Hepatocyte (in vitro differentiated cells): ENCODE measurements around the gene QPRT. TPM values are rescaled to one million over a fixed set of nuclear protein-coding genes. Genes with fewer than 3 reads are reported as not detected.

ENCODE experiments used
- DNase-seq: peaks from one replicate; pipeline ENCODE4 v3.0.0-alpha.2; 2016; ENCODE audit warnings: low spot score
- H2AFZ ChIP-seq: fragments of 200-600 bp; sonication (generic); 2 replicates; pipeline ENCODE4 v1.6.0; 2016; ENCODE audit warnings: antibody characterized with exemption, mild to moderate bottlenecking
- H3K27ac ChIP-seq: fragments of 200-600 bp; sonication (generic); 2 replicates; pipeline ENCODE4 v1.5.1; 2016; ENCODE audit warnings: mild to moderate bottlenecking
- H3K27me3 ChIP-seq: fragments of 200-600 bp; sonication (generic); 2 replicates; pipeline ENCODE4 v1.6.1; 2016
- H3K36me3 ChIP-seq: fragments of 200-600 bp; sonication (generic); replicated peaks from 2 replicates; pipeline ENCODE4 v1.5.1; 2016; ENCODE audit warnings: low read depth; ENCODE audit not compliant: insufficient read depth
- H3K4me1 ChIP-seq: fragments of 200-600 bp; sonication (generic); 2 replicates; pipeline ENCODE4 v1.5.1; 2016; ENCODE audit warnings: mild to moderate bottlenecking, moderate library complexity; ENCODE audit not compliant: insufficient read depth
- H3K4me2 ChIP-seq: fragments of 200-600 bp; sonication (generic); 2 replicates; pipeline ENCODE4 v1.6.0; 2016
- H3K4me3 ChIP-seq: fragments of 200-600 bp; sonication (generic); 2 replicates; pipeline ENCODE4 v1.5.1; 2016; ENCODE audit warnings: mild to moderate bottlenecking
- H3K79me2 ChIP-seq: fragments of 200-600 bp; sonication (generic); 2 replicates; pipeline ENCODE4 v1.6.0; 2017; ENCODE audit warnings: mild to moderate bottlenecking
- H3K9me2 ChIP-seq: fragments of 200-600 bp; sonication (generic); replicated peaks from 2 replicates; pipeline ENCODE4 v1.6.0; 2017; ENCODE audit warnings: mild to moderate bottlenecking; ENCODE audit not compliant: insufficient read depth
- H3K9me3 ChIP-seq: fragments of 200-600 bp; sonication (generic); 2 replicates; pipeline ENCODE4 v1.5.1; 2016; ENCODE audit warnings: low read depth, mild to moderate bottlenecking
- H4K20me1 ChIP-seq: fragments of 200-600 bp; sonication (generic); 2 replicates; pipeline ENCODE4 v1.6.0; 2016; ENCODE audit warnings: mild to moderate bottlenecking; ENCODE audit not compliant: insufficient read depth, poor library complexity, severe bottlenecking
- EZH2 ChIP-seq: fragments of 200-600 bp; sonication (generic); IDR thresholded peaks from 2 replicates; pipeline ENCODE4 v1.6.1; 2016; ENCODE audit warnings: antibody characterized with exemption, mild to moderate bottlenecking, borderline replicate concordance
- EZH2phosphoT487 ChIP-seq: fragments of 200-600 bp; sonication (generic); IDR thresholded peaks from one replicate; pipeline ENCODE4 v1.6.1; 2018; ENCODE audit warnings: antibody characterized with exemption, mild to moderate bottlenecking, low read depth, moderate library complexity; ENCODE audit not compliant: unreplicated experiment, severe bottlenecking
- WGBS: methylation state at CpG from one replicate; pipeline ENCODE4 v1.1.6; 2016; ENCODE audit warnings: low lambda C conversion rate; ENCODE audit errors: missing lambda C conversion rate; 5-methylcytosine and 5-hydroxymethylcytosine counted together
- polyA plus RNA-seq: library from polyadenylated mRNA; unstranded; fragments of >200 nt; fragmentation: Nextera tagmentation; extraction: Ambion mirVana; gene quantifications from 2 replicates; pipeline ENCODE4 v1.2.1, GENCODE V29; 2016
- total RNA-seq: library from RNA; depleted of rRNA; stranded (reverse); fragments of >200 nt; gene quantifications from 2 replicates; pipeline ENCODE4 v1.2.3, GENCODE V29; 2014
- TF ChIP-seq, protein P1 (sequence below): fragments of 200-600 bp; sonication (generic); IDR thresholded peaks from 2 replicates; pipeline ENCODE4 v1.5.1; 2016; ENCODE audit warnings: antibody characterized with exemption, mild to moderate bottlenecking; ENCODE audit not compliant: poor library complexity

QPRT gene
- total and polyA plus RNA-seq, 2 experiments from 2014 or later: 217 to 340 TPM

DNA sequence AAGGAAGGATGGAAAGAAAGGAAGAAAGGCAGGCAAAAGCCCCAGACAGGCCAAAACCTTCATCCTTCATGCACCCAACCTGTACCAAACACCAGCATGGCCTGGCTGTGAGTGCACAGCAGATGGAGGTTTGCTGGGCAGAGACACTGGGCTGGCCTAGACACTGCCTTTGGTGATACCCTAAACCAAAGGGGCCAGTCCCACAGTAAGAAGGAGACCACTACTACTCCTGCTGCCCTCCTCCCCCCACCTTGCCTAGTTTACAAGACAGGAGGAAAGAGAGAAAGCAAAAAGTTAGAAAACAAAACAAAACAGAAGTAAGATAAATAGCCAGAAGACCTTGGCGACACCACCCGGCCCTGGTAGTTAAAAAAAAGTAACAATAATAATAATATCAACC lies 19.1 kb downstream of the QPRT start:
- H3K27me3 ChIP-seq: no peaks in the 10 kb centered on the region
- no peaks in the 10 kb centered on the region for H3K9me2 ChIP-seq
- no peak overlapping the region for H3K27ac ChIP-seq
- DNase-seq: no peak
- no peaks in the 10 kb centered on the region for H3K9me3 ChIP-seq
- 98% methylated on average over 2 of the region's 2 CpGs for WGBS
- peaks cover 14% of the 10 kb centered on the region for H4K20me1 ChIP-seq
- H3K4me3 ChIP-seq: no peak overlapping the region
- TF ChIP-seq EZH2phosphoT487 (no peak), EZH2 (no peak)
- TF ChIP-seq, protein P1, sequence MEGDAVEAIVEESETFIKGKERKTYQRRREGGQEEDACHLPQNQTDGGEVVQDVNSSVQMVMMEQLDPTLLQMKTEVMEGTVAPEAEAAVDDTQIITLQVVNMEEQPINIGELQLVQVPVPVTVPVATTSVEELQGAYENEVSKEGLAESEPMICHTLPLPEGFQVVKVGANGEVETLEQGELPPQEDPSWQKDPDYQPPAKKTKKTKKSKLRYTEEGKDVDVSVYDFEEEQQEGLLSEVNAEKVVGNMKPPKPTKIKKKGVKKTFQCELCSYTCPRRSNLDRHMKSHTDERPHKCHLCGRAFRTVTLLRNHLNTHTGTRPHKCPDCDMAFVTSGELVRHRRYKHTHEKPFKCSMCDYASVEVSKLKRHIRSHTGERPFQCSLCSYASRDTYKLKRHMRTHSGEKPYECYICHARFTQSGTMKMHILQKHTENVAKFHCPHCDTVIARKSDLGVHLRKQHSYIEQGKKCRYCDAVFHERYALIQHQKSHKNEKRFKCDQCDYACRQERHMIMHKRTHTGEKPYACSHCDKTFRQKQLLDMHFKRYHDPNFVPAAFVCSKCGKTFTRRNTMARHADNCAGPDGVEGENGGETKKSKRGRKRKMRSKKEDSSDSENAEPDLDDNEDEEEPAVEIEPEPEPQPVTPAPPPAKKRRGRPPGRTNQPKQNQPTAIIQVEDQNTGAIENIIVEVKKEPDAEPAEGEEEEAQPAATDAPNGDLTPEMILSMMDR: no peak
- no peak overlapping the region for H3K4me2 ChIP-seq
- no peak overlapping the region for H2AFZ ChIP-seq
- no peaks in the 10 kb centered on the region for H3K36me3 ChIP-seq
- no peaks in the 10 kb centered on the region for H3K4me1 ChIP-seq
- peaks cover 12% of the 10 kb centered on the region for H3K79me2 ChIP-seq

- no peak overlapping the region for H3K4me2 ChIP-seq
- TF ChIP-seq EZH2: no peak
- TF ChIP-seq EZH2phosphoT487: no peak
- TF ChIP-seq, protein P1: no peak
- WGBS: 93% methylated on average over 17 of the region's 17 CpGs
- H3K27me3 ChIP-seq: no peaks in the 10 kb centered on the region
- no peak overlapping the region for H3K27ac ChIP-seq
- no peaks in the 10 kb centered on the region for H3K9me3 ChIP-seq
- H3K36me3 ChIP-seq: no peaks in the 10 kb centered on the region
- no peaks in the 10 kb centered on the region for H3K4me1 ChIP-seq
- no peaks in the 10 kb centered on the region for H3K9me2 ChIP-seq
- H3K4me3 ChIP-seq: no peak overlapping the region
- H3K79me2 ChIP-seq: peaks cover 6% of the 10 kb centered on the region
- H4K20me1 ChIP-seq: peaks cover 11% of the 10 kb centered on the region
- no peak overlapping the region for H2AFZ ChIP-seq
- DNase-seq: no peak
Observed at GRCh38 chr16:29698484-29699323, 19.7 kb downstream of the QPRT start.

DNA sequence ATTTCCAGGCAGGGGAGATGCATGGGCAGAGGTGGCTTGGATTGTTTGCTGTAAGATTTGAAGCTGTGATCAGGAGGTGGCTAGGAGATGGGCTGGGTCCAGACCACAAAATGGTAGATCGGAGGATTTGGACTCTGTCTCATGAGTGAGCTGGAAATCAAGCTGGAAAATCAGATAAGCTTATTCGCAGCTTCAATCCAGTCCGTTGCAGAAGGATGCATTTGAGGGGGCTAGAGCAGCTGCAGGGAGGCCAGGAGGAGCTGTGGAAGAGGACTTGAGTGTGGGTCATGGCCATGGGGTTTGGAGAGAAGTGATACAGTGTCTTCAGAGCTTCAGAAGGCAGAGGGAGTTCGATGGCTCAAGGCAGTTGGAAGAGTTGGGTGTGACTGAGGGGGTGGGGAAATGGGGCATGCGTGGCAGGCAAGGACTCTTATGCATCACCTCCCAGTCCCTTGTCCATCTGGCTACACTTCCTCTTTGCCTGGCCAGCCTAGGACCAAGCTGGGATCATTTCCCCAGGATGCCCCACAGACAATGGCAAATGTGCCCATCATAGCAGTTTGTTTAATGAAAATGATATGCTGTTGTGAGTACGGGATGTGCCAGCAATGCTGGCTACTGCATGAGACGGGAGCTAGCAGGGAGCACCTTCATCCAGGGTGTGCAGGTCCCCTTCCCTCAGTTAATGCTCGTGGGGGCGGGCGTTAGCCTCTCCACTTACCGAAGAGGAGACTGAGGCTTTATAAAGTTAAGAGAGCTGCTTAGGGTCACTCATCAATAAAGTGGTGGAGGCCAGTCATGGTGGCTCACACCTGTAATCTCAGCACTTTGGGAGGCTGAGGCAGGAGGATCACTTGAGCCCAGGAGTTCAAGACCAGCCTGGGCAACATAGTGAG lies 20.6 kb downstream of the QPRT start:
- H3K27ac ChIP-seq: no peak overlapping the region
- H3K79me2 ChIP-seq: peaks cover 2% of the 10 kb centered on the region
- H3K9me2 ChIP-seq: no peaks in the 10 kb centered on the region
- DNase-seq: no peak
- no peaks in the 10 kb centered on the region for H3K36me3 ChIP-seq
- no peak overlapping the region for H2AFZ ChIP-seq
- no peaks in the 10 kb centered on the region for H3K9me3 ChIP-seq
- H3K4me1 ChIP-seq: no peaks in the 10 kb centered on the region
- no peaks in the 10 kb centered on the region for H3K27me3 ChIP-seq
- H4K20me1 ChIP-seq: peaks cover 4% of the 10 kb centered on the region
- TF ChIP-seq, protein P1: no peak
- no peak for TF ChIP-seq EZH2
- TF ChIP-seq EZH2phosphoT487: no peak
- 76% methylated on average over 11 of the region's 11 CpGs for WGBS
- H3K4me2 ChIP-seq: no peak overlapping the region
- H3K4me3 ChIP-seq: no peak overlapping the region
